Stimulated activated CD4-positive, alpha-beta T cell treated with anti-CD3 and anti-CD28 coated beads, Interleukin-15, amount 100 ng/mL, for 48 hours (primary cell): ENCODE measurements around the gene ITGA3.

Experiments used
- DNase-seq, 2 donors: peaks; one replicate each; pipeline ENCODE4 v3.0.0-alpha.2; 2020; ENCODE audit warnings: low read depth in 2 of 2

Gene ITGA3

GRCh38 chr17:50093807-50094206 is 37.9 kb downstream of the ITGA3 start:
- no peak for DNase-seq

- DNase-seq, result peak; percentile 72 to 88
Observed at GRCh38 chr17:50094243-50094752, 38.4 kb downstream of the ITGA3 start.

- DNase-seq, result peak; percentile 88 to 92
Observed at GRCh38 chr17:50094753-50095619, 39.1 kb downstream of the ITGA3 start, which contains the start of gene PDK2. TSS of gene PDK2 (plus strand) at chr17:50095351. CDS start at chr17:50095436, 85 bp downstream.

- DNase-seq, result no peak
Observed at GRCh38 chr17:50095626-50096037, 39.7 kb downstream of the ITGA3 start.

DNA sequence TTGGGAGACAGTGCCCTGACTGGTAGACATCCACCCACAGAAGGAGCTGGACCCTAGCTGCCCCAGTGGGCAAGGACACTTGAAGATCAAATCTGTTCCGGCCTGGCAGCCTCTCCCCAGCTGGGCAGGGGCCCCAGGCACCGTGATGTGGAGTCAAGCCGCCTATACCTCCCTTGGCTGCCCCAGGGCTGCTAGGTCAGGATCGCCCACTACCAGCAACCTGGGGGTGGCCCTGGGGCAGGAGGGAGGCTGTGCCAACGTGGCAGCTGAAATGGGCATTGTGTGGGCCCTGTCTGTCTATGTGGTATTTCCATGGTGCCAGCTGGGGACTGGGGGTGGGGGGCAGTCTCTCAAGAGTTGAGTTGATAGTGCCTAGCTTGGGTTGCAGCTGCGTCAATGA is 40.2 kb downstream of the ITGA3 start:
- no peak for DNase-seq

DNA sequence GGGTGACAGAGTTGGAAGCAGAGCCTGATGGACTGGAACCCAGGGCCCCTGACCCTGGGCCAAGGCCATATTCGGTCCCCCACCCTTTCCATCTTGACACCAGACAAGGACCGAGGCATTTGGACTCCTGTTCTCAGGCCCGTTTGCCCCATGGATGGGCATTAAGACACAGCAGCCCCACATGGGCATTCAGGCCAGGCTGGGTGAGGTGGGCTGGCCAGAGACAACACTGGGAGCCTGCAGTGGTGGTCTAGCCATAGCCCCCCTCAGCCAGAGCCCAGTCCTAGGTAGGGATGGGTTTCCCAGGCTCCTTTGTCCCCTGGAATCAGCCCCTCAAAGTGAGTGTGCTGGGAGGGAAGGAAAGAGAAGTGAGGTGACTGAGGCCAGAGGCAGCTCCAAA is 40.8 kb downstream of the ITGA3 start:
- DNase-seq, result no peak

GRCh38 chr17:50097455-50097854 is 41.5 kb downstream of the ITGA3 start:
- no peak for DNase-seq

DNA sequence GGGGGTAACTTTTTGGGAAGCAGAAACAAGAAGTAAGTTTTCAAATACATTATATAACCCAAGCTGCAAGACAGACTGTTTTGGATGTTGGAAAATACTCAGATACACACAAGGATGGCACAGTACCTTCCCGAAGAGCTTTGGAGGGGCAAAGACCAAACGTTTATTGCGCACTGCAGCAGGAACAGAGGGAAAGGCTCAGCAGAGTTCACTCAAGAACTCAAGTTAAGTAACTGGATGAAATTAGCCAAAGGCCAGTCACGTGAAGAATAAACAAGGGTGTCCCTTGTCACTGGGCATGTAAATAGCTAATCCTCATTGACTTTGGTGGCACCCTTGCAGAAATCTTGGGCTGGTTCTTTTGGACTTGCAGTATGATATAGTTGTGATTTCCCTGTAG is 42.0 kb downstream of the ITGA3 start:
- DNase-seq, result no peak

- no peak for DNase-seq
Observed at GRCh38 chr17:50098583-50098982, 42.7 kb downstream of the ITGA3 start.

DNA sequence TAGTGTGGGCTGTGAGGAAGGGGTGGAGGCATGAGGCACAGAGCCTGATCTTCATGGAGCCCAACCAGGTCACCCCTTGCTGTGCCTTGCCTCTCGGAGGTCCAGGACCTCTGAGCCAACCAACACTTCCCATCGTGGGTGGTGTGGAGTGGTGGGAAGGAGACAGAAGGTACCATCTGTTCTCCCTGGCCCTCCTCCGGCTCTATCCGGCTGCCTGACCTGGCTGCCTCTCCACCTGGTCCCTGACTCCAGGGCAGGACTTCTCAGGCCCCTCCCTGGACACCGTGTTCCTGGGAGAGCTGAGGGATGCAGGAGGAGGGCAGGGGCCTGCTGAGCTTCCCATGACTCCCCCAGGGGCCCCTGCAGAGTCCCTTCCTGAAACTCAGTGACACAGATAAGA is 43.1 kb downstream of the ITGA3 start:
- no peak for DNase-seq

GRCh38 chr17:50100480-50100883 is 44.6 kb downstream of the ITGA3 start:
- no peak for DNase-seq

GRCh38 chr17:50100921-50101345 is 45.0 kb downstream of the ITGA3 start:
- DNase-seq, result no peak

DNA sequence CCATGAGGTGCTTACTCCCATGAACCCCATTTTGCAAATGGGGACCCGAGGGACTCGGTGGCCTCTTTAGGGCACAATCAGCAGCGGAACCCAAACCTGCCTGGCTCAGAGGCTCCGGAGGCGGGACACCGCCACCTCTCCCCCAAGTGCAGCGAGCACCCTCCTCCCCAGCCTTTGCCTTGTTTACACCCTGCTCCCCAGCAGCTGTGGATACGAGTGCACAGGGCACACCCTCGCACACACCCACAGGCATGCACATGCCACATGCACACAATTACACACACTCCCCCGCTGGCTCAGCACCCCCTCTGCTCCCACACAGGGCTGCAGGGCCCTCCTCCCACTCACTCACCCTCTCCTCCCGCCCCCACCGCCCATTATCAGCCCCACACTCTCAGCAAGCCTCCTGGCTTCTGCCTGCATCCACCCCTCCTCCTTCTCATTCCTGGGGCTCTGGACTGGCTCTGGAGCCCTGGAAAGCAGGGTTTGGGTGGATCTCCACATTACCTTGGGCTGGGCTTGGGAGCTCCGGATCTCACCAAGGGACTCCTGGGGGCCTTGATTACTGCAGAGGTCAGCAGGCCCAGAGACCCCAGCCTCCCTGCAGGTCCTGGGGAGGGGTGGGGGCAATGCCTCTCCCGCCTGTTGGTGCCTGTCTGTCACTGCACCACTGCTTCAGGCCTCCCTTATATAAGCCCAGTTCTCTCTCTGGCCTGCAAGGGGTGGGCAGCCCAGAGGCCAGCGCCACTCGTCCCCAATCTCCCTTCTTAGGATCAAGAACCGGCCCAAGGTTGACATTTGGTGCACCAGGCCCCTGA is 45.6 kb downstream of the ITGA3 start:
- DNase-seq, result no peak

GRCh38 chr17:50102164-50102991 is 46.5 kb downstream of the ITGA3 start:
- no peak for DNase-seq

GRCh38 chr17:50103252-50103651 is 47.3 kb downstream of the ITGA3 start:
- no peak for DNase-seq

- DNase-seq, result no peak
Observed at GRCh38 chr17:50103941-50104340, 48.0 kb downstream of the ITGA3 start.

DNA sequence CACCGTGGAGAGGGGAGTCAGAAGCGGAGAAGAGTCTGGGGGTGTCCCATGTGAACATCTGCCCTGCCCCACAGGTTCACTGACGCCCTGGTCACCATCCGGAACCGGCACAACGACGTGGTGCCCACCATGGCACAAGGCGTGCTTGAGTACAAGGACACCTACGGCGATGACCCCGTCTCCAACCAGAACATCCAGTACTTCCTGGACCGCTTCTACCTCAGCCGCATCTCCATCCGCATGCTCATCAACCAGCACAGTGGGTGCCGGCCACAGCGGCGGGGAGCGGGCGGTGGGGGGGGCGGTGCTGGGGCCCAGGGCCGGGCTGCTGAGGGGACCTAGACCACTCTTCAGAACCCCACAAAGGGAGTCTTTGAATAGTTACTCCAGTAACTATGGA is 49.9 kb downstream of the ITGA3 start:
- no peak for DNase-seq

DNA sequence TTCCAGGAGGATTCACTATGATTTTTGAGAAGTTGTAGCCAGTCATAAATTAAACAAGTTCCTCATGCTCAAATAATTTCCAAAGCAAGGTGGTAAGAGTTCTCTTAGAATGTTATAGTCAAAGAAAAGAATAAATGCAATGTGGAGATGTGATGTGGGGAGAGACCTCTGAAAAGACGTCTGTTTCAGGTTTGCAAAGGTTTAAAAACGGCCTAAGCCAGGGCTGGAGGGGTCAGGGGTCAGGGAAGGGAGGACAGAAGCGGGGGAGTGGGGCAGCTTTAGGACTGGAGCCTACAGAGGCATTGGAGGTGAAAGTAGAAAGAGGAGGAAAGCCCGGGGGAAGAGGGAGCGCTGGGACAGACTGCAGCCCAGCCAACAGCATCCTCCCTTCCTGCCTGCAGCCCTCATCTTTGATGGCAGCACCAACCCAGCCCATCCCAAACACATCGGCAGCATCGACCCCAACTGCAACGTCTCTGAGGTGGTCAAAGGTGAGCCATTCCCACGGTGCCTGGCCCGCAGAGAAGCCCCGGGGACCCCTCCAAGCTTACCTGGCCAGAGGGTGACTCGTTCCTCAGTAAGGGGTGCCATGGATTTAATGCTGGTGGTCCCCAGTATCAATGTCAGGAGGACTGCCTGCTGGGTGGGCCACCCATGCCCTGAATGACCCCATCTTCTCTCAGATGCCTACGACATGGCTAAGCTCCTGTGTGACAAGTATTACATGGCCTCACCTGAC is 50.7 kb downstream of the ITGA3 start:
- DNase-seq, result no peak

DNA sequence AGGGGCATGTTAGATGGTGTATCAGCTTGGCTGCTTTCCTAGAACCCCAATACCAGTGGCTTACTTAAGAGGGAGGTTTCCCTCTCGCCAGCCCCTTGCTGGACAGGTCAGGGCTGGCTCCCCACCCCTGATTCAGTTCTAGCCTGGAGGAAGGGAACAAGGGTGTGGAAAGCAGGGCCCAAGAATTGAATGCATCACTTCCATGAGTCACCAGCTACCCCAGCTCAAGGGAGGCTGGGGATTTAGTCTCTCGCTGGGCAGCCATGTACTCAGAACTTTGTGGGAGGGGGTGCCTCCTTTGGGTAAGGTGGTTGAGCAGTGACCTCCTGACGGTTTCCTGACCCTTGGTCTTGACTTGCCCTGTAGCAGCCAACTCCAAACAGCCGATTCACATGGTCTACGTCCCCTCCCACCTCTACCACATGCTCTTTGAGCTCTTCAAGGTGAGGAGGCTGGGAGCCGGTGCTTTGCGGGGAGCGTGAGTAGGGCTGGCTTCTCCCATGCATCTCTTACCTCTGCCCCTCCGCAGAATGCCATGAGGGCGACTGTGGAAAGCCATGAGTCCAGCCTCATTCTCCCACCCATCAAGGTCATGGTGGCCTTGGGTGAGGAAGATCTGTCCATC is 52.0 kb downstream of the ITGA3 start:
- no peak for DNase-seq

DNA sequence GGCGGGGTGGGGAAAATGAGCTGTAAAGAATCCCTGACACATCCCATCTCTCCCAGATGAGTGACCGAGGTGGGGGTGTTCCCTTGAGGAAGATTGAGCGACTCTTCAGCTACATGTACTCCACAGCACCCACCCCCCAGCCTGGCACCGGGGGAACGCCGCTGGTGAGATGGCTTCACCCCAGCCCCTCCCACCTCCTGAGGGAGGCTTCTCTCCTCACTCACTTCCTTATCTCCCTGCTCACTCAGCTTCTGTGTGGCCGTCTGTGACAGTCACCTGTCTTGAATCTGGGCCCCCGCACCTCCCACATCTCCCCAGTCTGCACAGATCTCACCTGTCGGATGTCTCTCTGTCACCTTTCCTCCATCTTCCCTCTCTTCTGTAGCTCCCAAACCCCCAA is 52.6 kb downstream of the ITGA3 start:
- no peak for DNase-seq

- no peak for DNase-seq
Observed at GRCh38 chr17:50109207-50109606, 53.3 kb downstream of the ITGA3 start.
